Ascending aorta (tissue), 2 donors: ENCODE data around the gene PAPSS1. TPM values are rescaled to one million over a fixed set of nuclear protein-coding genes. Genes with fewer than 3 reads are reported as not detected.

Experiments
- DNase-seq, 2 donors: peaks; one replicate each; pipeline ENCODE4 v3.0.0-alpha.2; 2019; ENCODE audit warnings: low spot score in 2 of 2
- H3K27ac ChIP-seq, 2 donors: fragments of 200-600 bp; sonication (generic); one replicate each; pipeline ENCODE4 v1.5.1; 2016 to 2017; ENCODE audit warnings: mild to moderate bottlenecking in 1 of 2
- H3K27me3 ChIP-seq: fragments of 200-600 bp; sonication (generic); one replicate; pipeline ENCODE4 v1.5.1; 2017
- H3K36me3 ChIP-seq, 2 donors: fragments of 200-600 bp; sonication (generic); one replicate each; pipeline ENCODE4 v1.5.1; 2016
- H3K4me1 ChIP-seq, 2 donors: fragments of 200-600 bp; sonication (generic); one replicate each; pipeline ENCODE4 v1.5.1; 2016 to 2017; ENCODE audit warnings: mild to moderate bottlenecking in 1 of 2
- H3K4me3 ChIP-seq, 2 donors: fragments of 200-600 bp; sonication (generic); one replicate each; pipeline ENCODE4 v1.5.1; 2016 to 2017; ENCODE audit warnings: mild to moderate bottlenecking in 1 of 2
- H3K9me3 ChIP-seq, 2 donors: fragments of 200-600 bp; sonication (generic); one replicate each; pipeline ENCODE4 v1.5.1; 2016
- CTCF ChIP-seq, 3 experiments: fragments of 200-600 bp in 2 of 3; fragments of 450-650 bp in 1 of 3; sonication (generic) in 2 of 3; IDR thresholded peaks; one replicate each; pipeline ENCODE4 v1.5.1; 2016 to 2019; ENCODE audit warnings: antibody characterized with exemption in 3 of 3, mild to moderate bottlenecking in 1 of 3, moderate library complexity in 1 of 3
- intact Hi-C: fragments of 100-400 bp; cut with DNase I; formaldehyde crosslinking; loops from one replicate; pipeline ENCODE4 v1.15.1; 2023
- total RNA-seq: library from RNA; depleted of rRNA; stranded (reverse); fragments of >200 nt; gene quantifications from one replicate; pipeline ENCODE4 v1.1.0, GENCODE V29; 2016

Gene PAPSS1
- total RNA-seq, 1 donor from 2014 or later, result 17.9 TPM

- Histone ChIP-seq H3K36me3 (peaks cover 3 to 6% of the 10 kb centered on the region in 2 donors), H3K27me3 (no peaks in the 10 kb centered on the region), H3K4me3 (no peak overlapping the region), H3K9me3 (no peaks in the 10 kb centered on the region), H3K4me1 (peaks cover 0 to 3% of the 10 kb centered on the region in 2 donors), H3K27ac (no peak overlapping the region)
- intact Hi-C loops, result no loop called here
- TF ChIP-seq CTCF (IDR thresholded peaks at IDR 0.05), result no peak
- DNase-seq, result no peak
Measured at GRCh38 chr4:107692202-107692601, 27.8 kb downstream of the PAPSS1 start.

GRCh38 chr4:107691378-107691777 is 28.7 kb downstream of the PAPSS1 start:
- intact Hi-C loops, result no loop called here
- no peak for DNase-seq
- H3K27ac ChIP-seq, result no peak overlapping the region
- TF ChIP-seq CTCF (IDR thresholded peaks at IDR 0.05), result no peak
- no peaks in the 10 kb centered on the region for H3K27me3 ChIP-seq
- peaks cover 8 to 9% of the 10 kb centered on the region in 2 donors for H3K36me3 ChIP-seq
- no peak overlapping the region for H3K4me3 ChIP-seq
- H3K4me1 ChIP-seq, result peaks cover 0 to 3% of the 10 kb centered on the region in 2 donors
- H3K9me3 ChIP-seq, result no peaks in the 10 kb centered on the region

- intact Hi-C loops, result no loop called here
- Histone ChIP-seq H3K27me3 (no peaks in the 10 kb centered on the region), H3K27ac (no peak overlapping the region), H3K4me3 (no peak overlapping the region), H3K36me3 (peaks cover 8 to 20% of the 10 kb centered on the region in 2 donors), H3K4me1 (peaks cover 0 to 3% of the 10 kb centered on the region in 2 donors), H3K9me3 (no peaks in the 10 kb centered on the region)
- TF ChIP-seq CTCF (IDR thresholded peaks at IDR 0.05), result no peak
- no peak for DNase-seq
Measured at GRCh38 chr4:107689912-107690587, 30.0 kb downstream of the PAPSS1 start.

GRCh38 chr4:107688421-107688820 is 31.6 kb downstream of the PAPSS1 start:
- intact Hi-C loops, result no loop called here
- no peak for DNase-seq
- Histone ChIP-seq H3K27ac (no peak overlapping the region), H3K4me1 (peaks cover 0 to under 1% of the 10 kb centered on the region in 2 donors), H3K9me3 (no peaks in the 10 kb centered on the region), H3K36me3 (peaks cover 8 to 22% of the 10 kb centered on the region in 2 donors), H3K4me3 (no peak overlapping the region), H3K27me3 (no peaks in the 10 kb centered on the region)
- TF ChIP-seq CTCF (IDR thresholded peaks at IDR 0.05), result no peak

GRCh38 chr4:107685740-107686139 is 34.3 kb downstream of the PAPSS1 start:
- intact Hi-C loops, result no loop called here
- no peak overlapping the region for H3K4me3 ChIP-seq
- H3K27me3 ChIP-seq, result no peaks in the 10 kb centered on the region
- H3K27ac ChIP-seq, result no peak overlapping the region
- no peaks in the 10 kb centered on the region for H3K4me1 ChIP-seq
- no peak for DNase-seq
- H3K9me3 ChIP-seq, result no peaks in the 10 kb centered on the region
- no peak for TF ChIP-seq CTCF (IDR thresholded peaks at IDR 0.05)
- peaks cover 5 to 28% of the 10 kb centered on the region in 2 donors for H3K36me3 ChIP-seq
